Stimulated activated CD4-positive, alpha-beta T cell treated with anti-CD3 and anti-CD28 coated beads, Interleukin-15, amount 100 ng/mL, for 48 hours (primary cell): Measurements from ENCODE around the gene KCNJ5.

ENCODE experiments used
- DNase-seq, 2 donors: peaks; one replicate each; pipeline ENCODE4 v3.0.0-alpha.2; 2020; ENCODE audit warnings: low read depth in 2 of 2

KCNJ5 gene

DNA sequence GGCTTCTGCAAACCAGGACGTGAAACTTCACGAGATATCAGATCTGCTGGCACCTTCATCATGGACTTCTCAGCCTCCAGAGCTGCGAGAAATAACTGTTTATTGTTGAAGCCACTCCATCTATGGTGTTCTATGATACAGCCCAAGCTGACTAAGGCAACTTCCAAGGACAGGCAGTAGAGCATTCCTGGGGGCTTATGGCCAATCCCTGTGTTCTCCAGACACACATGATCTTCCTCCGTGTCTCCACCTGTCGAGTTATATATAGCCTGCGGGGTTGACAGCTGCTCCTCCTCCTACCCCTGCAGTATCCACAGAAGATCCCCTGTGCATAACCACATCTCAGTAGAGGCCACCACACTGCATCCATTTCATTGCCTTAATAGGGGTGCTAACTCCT lies 40.5 kb downstream of the KCNJ5 start:
- DNase-seq: no peak

DNA sequence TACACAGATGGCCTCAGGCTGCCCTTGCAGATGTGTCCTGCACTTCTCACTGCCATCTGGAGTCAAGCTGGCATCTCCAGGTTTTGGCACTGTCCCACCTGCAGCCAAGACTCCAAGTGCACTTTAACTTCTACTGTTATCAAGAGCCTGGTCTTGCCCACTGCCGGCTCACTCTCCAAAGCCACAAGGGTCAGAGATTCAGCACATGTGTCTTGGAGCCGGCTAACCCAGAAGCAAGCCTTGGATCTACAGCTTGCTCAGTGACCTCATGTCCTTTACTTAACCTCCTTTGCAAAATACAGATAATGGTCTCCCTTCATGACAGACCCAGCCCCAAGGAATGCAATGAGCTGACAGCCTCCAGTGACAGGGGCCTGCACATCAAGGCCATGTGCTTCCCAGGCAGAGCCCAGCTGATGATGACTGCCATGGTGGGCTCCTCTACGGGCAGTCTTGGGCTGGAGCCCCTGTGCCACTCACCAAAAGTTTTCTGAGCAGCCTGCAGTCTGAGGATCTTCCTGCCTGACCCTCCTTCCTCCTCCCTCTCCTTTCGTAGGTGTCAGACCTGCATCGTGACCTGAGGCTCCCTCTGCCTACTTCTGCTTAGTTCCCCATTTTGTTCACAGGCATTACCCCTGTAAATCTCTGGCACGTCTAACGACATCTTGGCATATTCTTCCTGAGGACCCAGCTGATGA lies 42.5 kb downstream of the KCNJ5 start:
- DNase-seq: no peak

DNA sequence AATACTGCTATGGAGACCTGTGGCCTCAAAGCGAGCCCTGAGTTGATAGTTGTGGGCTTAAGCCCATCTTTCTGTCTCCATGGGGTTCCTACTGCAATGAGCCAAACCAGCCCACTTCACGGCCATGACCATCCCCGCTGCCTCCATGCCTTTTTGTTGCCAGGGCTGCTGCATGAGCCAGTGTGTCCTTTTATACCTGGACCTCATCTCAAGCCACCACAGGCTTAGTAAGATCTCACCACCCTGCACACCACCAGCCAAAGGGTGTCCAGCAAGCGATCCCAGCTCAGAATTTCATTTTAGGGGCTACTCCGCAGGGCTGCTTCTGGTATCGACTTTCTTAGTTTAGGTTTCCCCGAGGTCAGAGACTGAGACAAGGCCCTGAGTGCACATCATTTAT lies 43.2 kb downstream of the KCNJ5 start:
- DNase-seq: no peak

DNA sequence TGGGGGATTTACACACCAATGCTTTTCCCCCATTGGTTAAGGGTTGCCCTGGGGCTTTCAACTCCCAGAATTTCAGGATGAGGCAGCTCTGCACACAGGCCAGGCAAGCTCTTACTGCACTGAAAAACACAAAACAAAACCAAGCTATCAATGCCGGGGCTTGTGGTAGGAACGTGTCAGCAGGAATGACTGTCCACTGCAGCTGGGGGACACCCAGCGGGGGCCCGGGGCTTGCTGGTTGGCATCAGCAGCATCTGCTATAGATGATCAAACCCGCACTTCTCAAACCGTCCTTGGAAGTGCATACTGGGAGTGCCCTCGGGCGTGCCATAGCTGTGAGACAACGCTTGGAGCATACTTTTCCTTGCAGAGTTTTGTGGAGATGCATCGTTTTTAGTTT lies 43.8 kb downstream of the KCNJ5 start:
- no peak for DNase-seq

DNA sequence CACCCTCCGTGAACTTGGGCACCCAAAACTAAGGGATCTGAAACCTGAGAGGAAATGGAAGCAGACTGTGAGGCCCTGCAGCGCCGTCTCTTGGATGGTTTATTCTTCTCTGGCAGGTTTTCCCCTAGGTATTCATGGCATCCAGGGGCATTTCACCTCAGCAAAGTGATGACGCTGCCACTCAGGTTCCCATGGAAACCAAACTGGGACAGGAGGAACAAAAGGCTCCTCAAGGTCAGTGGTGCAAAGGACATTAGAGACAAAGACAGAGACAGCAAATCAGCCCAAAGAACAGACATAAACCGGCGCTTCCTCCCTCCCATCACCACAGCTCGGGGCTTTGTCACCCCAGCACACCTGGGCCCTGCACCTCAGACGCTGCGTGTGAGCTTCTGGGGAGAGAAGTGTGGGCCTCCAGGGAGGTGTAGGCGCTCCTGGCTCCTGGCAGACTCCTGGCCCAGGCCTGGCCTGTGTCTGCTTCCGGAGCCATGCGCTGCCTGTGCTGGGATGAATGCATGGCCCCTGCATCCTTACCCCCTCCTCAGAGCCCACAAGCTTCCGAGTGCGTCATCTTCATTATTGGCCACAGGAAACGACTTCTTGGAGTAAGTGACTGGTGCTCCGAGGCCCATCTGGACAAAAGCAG lies 45.6 kb downstream of the KCNJ5 start:
- no peak for DNase-seq

DNA sequence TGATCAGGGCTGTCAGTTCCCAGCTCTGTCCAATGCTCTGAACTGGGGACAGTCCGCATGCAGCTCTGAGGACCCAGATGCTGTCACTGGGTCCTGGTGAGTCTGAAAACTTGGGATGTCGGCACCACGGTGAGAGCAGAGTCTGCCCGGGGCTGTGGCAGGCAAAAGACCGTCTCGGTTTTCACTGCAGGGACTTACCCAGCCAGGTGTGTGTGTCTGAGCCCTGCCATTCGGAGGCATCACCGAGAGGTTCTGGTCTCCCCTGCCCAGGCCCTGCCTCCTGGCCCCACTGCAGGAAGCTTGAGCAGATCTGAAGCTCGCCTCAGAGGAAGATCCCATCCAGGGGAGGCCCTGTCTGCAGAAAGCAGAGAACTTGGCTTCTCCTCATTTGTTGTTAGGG lies 46.3 kb downstream of the KCNJ5 start:
- no peak for DNase-seq

DNA sequence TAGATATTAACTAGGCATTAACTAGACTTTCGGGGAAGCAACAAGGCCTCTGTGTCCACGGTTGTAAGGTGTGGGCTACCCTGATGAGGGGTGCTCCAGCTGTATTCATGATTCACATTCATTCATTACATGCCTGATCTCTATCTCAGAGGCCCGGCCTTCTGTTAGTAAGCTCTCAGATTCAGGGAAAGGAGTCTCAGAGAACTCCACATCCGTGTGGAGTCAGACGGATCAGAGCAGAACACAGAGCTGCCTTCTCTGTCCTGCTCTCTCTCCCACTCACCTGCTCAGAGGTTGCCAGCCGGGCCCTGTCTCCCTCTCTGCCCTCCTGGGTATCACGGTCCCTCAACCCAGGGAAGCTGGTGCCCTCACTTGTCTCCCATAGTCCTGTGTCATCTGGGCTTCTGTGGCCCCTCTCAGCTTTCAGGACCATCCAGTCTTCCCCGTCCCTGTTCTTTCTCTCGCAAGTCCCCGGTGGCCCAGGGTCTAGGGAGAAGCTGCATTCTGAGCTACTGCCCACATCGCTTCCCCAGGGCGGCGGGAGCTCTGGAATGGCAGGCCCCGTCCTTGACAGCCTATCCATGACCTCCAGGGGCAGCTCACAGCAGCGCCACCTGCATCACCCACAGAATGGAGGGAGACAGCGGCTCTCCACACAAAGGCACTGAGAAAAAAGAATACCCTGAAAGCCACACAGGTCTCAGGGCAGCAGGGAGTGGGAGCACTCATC lies 47.2 kb downstream of the KCNJ5 start:
- no peak for DNase-seq

DNA sequence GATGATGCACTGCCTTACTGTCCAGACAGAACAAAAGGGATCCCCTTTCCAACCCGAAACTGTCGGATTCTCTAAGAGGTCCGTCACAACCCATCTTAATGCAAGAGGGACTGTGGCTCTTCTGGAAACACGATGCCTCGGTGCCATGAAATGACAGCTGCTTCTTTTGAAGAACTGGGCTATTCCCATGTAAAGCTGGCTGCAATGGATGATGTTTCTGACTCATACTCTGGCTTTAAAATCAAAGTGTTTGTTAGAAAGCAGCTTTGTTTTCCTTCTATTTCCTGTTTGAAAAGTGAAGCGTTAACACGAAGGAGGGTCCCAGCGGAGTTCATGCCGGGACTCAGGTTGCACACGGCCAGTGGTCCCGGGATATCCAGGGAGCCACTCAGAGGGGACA lies 48.4 kb downstream of the KCNJ5 start:
- DNase-seq: no peak

DNA sequence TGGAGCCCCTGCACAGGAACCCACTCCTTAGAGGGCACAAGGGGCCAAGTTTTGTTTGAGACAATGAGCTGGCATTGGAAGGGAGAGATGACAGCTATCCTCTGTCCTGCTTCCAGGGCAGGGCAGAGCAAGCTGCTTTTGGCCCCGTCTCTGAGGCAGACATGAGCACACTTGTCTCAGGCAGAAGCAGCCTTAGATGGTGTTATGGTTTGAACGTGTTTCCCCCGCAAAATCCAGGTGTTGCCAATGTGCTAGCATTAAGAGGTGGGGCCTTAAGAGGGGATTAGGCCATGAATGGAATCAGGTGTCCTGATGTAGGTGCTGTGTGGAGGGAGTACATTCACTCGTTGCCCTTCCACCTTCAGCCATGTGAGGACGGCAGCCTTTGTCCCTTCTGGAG lies 49.0 kb downstream of the KCNJ5 start:
- DNase-seq: no peak

DNA sequence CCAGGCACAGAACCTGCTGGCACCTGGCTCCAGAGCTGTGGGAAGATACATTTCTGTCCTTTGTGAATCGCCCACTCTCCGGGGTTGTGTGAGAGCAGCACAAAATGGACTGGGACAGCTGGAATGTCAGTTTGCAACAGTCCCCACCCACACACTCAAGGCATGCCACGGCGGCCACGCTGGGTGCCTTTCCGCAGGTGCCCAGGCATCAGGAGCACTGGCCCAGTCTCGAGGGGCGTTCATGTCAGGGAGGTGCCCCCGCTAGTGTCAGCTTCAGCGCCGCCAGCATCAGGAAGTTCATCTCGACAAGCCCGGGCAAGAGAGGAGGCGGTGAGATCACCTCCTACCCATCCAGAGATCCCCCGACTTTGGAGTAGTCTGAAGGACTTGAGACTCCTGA lies 49.4 kb downstream of the KCNJ5 start:
- no peak for DNase-seq

DNA sequence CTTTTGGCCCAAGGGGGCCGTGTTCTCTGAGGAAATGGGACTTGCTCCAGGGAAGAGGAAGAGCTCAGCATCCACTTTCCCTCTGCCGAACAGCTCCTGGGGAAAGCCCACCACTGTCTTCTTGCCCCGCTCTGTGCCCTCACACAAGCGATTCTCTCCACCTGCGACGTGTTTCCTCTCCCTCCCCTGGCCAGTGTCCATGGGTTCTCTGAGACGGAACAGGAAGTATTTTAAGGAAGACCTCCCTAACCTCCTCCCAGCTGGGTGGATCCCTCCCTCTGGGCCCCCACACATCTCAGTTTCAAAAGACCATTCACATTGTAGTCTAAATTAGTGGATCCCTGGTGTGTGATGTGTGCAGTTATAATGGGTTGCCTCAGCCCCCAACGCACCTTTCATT lies 50.0 kb downstream of the KCNJ5 start:
- no peak for DNase-seq

DNA sequence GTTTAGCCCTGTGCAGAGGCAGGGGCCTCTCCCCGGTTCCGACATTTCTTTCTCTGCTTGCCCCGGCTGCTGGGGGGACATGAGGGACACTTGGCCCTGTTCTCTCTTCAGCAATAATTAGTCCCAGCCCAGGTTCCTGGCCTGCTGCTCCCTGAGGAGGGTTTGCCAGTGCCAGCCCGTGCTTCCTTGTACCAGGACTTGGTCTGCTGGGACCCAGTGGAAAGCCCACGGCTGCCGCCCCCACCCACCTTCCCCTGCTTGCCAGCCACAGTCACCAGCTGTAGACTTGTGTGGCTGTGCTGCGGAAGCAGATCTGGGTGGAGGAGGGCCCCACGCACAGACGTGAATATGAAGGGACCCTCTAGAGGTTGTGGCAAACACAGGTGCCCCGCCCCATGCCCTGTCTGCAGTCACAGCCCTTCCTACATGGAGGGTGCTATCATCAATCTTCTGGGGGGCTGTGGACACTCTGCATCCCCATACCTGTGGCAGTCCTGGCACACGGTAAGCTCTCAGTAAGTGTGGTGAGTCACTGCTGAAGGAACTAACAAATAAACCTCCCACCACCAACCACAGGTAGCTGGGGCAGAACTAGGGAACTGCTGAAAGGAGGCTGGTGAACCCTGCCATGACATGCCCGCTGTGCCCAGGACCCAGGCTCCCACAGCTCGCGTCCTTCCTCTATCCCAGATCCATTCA lies 50.6 kb downstream of the KCNJ5 start:
- DNase-seq: no peak

DNA sequence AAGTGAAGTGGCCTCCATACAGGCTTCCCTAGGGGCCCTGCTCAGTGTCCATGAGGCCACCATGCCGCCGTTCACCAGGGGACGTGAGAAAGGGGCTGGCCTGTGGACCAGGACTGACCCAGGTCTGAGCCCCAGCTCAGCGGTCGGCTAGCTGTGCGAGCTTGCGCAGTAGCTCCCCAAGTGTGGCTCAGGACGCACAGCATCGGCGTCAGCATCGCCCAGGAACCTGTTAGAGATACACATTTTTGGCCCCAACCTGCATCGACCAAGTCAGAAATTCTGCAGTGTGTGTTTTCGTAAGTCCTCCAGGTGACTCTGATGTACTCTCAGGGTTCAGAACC lies 51.1 kb downstream of the KCNJ5 start:
- no peak for DNase-seq

DNA sequence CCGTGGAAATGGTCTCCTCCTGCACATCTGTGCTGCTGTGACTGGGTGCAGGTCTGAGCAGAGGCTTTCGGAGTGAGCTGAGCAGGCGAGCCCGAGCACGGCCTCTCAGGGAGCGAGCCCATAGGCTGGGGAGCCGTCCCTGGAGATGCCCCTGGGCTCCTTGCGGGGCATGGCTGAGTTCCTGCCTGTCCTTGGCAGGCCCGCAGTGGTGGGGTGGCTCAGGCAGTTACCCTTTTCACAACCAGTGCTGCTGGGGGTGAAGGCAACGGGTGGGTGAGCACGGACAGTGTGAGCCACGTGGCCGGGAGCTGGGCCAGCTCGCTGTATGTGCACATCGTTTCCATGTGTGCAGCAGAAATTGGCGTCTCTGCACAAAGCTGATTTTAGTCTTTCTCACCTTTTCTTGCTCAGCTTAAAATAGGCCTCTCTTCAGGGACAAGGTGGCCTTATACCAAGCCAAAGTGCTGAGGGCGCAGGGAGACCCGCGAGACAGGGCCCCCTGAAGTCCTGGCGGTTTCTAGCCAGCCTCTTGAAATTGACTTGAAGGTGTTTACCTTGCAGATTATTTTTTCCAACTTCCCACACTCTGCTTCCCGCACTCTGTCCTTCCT lies 51.8 kb downstream of the KCNJ5 start, which contains the start of gene TP53AIP1:
TP53AIP1 (minus strand) TSS at position 55 of the 611 bp plus-strand sequence. CDS start 5,053 bp downstream, outside the sequence.
- no peak for DNase-seq

DNA sequence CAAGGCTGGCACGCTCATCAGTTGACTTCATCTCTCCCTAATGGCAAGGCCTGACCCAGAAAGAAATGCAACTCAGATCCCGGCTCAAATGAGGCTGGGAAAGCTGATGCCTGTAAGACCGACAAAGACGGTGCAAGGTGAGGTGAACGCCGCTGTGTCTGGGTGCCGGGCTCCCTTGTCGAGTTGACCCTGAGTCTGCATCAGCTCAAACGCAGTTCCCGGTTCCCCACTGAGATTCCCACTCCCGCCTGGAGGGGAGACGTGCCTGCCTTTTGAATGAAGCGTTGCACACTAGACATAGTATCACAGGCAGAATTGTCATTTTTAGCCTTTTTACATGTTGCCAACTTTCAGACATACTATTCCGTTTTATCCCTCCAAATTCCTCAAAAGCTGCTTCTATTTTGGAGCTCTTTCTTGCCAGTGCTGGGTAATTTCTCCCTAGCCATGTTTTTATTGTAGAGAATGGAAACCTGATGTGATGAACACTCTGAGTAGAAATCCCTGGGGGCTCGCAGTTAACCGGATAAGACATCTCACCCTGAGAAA lies 52.3 kb downstream of the KCNJ5 start:
- DNase-seq: no peak

DNA sequence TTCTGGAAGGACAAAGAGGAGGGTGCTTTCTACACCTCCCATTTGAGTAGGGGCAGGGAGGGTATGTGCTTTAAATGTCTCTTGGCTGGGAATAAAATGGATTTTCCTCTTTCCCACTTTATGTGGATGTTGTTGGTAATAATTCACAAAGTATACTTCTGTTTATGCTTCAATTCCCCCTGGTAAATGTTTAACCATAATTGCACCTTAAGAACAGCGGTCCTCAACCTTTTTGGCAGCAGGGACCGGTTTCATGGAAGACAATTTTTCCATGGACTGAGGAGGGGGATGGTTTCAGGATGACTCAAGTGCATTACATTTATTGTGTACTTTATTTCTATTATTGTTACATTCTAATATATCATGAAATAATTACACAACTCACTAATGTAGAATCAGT lies 55.5 kb downstream of the KCNJ5 start:
- DNase-seq: no peak

DNA sequence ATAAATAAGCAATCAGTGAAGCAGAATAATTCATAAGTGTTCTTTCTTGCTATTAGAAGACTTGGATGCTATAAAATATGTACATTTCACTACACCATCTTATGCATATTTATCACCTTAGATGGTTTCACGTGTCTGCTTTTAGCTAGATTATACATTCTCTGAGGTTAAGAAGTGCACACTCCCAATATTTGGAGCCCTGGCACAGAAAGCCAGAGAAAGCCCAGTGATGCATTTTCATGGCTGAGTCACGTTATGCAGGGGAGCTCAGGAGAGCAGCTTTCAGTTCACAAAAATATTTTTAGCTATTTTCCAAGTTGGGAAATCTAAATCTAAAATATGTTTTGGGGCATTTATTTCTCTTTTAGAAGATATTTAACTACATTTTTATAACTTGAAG lies 56.6 kb downstream of the KCNJ5 start:
- DNase-seq: no peak

DNA sequence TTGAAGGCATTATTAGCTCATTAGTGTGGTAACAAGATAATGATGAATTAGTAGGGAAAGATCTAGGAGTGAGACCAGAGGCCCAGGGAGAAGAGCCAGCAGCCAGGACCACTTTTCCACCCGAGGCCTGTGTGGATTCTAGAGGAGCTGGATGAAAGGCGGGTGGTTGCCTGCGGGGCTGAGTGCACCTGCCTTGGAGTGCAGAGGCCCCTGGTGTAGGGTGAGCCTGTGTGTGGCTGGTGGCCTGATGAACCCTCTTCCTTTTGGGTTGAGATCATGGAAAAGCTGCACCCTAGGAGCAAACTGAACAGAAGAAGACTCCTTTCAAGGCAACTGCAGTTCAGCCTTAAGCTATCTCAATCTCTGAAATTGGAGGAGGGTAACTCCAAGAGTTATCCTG lies 57.4 kb downstream of the KCNJ5 start:
- DNase-seq: no peak

DNA sequence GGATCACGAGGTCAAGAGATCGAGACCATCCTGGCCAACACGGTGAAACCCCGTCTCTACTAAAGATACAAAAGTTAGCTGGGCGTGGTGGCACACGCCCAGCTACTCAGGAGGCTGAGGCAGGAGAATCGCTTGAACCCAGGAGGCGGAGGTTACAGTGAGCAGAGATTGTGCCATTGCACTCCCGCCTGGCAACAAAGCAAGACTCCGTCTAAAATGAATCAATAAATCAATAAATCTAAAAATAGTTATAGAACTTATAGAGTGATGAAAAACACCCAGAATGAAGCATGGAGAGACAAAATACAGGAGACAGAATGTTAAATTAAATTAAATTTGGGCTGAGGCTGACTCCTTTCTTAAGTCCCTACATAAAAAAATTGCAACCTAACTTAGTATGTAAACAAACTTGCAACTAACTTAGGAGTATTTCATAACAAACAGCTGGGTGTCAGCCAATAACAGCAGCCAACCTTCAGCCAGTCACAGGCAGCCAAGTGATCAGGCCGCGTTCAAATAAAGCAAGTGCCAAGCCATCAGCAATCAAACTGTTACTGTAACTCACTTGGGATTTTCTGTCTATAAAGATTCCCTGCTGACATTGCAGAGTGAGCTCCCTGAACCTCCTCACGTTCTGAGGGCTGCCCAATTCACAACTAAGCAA lies 58.8 kb downstream of the KCNJ5 start:
- DNase-seq: no peak

DNA sequence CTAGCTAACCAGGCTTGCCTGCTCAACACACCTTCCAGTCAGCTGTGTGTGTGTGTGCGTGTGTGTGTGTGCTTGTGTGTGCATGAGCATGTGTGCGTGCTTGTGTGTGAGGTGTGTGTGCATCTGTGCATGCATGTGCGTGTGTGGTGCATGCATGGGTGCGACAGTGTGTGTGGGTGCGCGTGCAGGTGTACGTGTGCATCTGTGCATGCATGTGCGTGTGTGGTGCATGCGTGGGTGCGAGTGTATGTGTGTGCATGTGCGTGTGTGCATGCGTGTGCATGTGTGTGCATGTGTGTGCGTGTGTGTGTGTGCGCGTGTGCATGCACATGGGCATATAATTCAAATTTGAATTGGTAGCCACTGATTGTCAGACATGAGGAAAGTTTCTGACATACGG lies 62.0 kb downstream of the KCNJ5 start:
- DNase-seq: no peak

DNA sequence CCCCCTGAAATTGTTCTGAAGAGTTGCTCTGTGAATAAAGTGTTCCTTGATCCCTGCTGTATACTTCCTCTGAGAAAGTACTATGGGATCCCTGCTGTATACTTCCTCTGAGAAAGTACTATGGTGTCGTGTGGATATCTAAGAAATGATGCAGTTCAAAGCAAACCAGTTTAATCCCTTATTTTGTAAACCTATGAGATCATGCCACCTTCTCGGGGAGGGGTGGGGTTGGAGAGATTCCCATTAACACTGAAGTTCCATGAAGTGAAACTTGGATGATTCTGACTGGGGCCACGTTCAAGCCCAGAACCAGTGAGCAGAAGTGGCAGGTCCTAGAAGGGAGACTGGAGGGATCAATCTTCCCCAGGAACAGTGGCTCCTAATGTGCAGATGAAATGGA lies 64.5 kb downstream of the KCNJ5 start:
- DNase-seq: no peak
